Kidney (tissue), 14 donors: ENCODE measurements around the gene TMEM86B. TPM values are rescaled to one million over a fixed set of nuclear protein-coding genes. Genes with fewer than 3 reads are reported as not detected.

ENCODE experiments used
- DNase-seq, 5 donors: peaks; one replicate each; pipeline ENCODE4 v3.0.0-alpha.2; 2013 to 2020
- FAIRE-seq: peaks from 2 replicates; lab custom pipeline; 2012; peaks lifted over from hg19 to GRCh38; lab: Jason Lieb, UNC
- H3K27ac ChIP-seq, 2 donors: one replicate each; pipeline ENCODE4 v1.7.0; 2013; ENCODE audit warnings: low read depth in 2 of 2, low read length in 2 of 2, inconsistent platforms in 1 of 2
- H3K27me3 ChIP-seq: one replicate; pipeline ENCODE4 v1.7.1; 2013; ENCODE audit warnings: low read length, inconsistent platforms; ENCODE audit not compliant: control insufficient read depth, insufficient read depth
- H3K36me3 ChIP-seq, 3 donors: one replicate each; pipeline versions ENCODE4 v1.7.0 to v1.7.1; 2013; ENCODE audit warnings: low read length in 3 of 3, control low read depth in 1 of 3, inconsistent platforms in 1 of 3; ENCODE audit not compliant: insufficient read depth in 3 of 3, control insufficient read depth in 2 of 3
- H3K4me1 ChIP-seq, 3 donors: one replicate each; pipeline versions ENCODE4 v1.7.0 to v1.7.1; 2013; ENCODE audit warnings: low read length in 3 of 3, inconsistent platforms in 1 of 3, low read depth in 1 of 3; ENCODE audit not compliant: control insufficient read depth in 2 of 3, insufficient read depth in 2 of 3
- H3K4me3 ChIP-seq, 3 donors: one replicate each; pipeline versions ENCODE4 v1.7.0 to v1.8.1; 2013; ENCODE audit warnings: low read length in 3 of 3, control low read depth in 1 of 3, inconsistent platforms in 1 of 3
- H3K9ac ChIP-seq, 3 donors: one replicate each; pipeline versions ENCODE4 v1.7.0 to v1.7.1; 2013; ENCODE audit warnings: low read length in 3 of 3, control low read depth in 1 of 3, inconsistent platforms in 1 of 3
- H3K9me3 ChIP-seq, 3 donors: one replicate each; pipeline versions ENCODE4 v1.7.0 to v1.7.1; 2013; ENCODE audit warnings: low read length in 3 of 3, control low read depth in 1 of 3, inconsistent platforms in 1 of 3; ENCODE audit not compliant: control insufficient read depth in 2 of 3, insufficient read depth in 1 of 3
- CTCF ChIP-seq: IDR thresholded peaks from 3 replicates; pipeline ENCODE4 v1.5.1; 2012; ENCODE audit warnings: mild to moderate bottlenecking, moderate library complexity, borderline replicate concordance; ENCODE audit not compliant: insufficient read depth; ENCODE audit errors: extremely low read depth
- intact Hi-C: fragments of 100-400 bp; cut with DNase I; formaldehyde crosslinking; loops from one replicate; pipeline ENCODE4 v1.11.1; 2022
- polyA plus RNA-seq: library from polyadenylated mRNA; stranded (reverse); fragments of 350-450 nt; fragmentation: Illumina TruSeq; extraction: RNeasy Lipid Tissue Mini Kit (QIAGEN cat#74804); gene quantifications from one replicate; pipeline ENCODE4 v1.2.3, GENCODE V29; 2014; ENCODE audit warnings: low read depth, low replicate concordance; ENCODE audit not compliant: insufficient read depth
- total RNA-seq: library from RNA; stranded (reverse); fragmentation: NEBNext Ultra II Directional; extraction: Animal tissue kit (Norgen Biotek cat#: 25700); gene quantifications from one replicate; pipeline ENCODE4 v1.2.1, GENCODE V29; 2021
- donor health status: control.
- donor health status: control.
- donor health status: control.
- donor health status: control.
- donor health status: control.
- donor health status: DM: yes; HTN: yes; CAD: no.
- donor health status: Normal renal cell carcinoma (clear cell type).

The TMEM86B gene
- total and polyA plus RNA-seq, 2 donors from 2014 or later: 3.3 to 4.6 TPM

DNA sequence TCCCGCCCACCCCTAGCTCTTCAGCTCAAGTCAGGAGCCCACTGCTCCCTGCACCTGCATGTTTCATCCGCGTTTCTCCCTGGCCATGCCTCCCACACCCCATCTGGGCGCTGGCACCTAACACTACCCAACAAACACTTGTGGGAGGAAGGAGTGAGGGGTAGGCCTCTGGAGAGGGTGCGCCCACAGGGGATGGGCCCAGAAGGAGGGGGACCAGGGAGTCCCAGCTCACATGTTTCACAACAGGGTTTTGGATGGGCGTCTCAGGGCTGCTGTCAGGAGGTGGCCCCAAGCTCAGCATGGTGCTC lies 12.1 kb upstream of the TMEM86B start:
- no peak for TF ChIP-seq CTCF
- Histone ChIP-seq H3K36me3 (peaks cover 5 to 69% (median 49%) of the 10 kb centered on the region in 3 donors), H3K27me3 (no peaks in the 10 kb centered on the region), H3K9ac (no peak overlapping the region), H3K4me1 (no peaks in the 10 kb centered on the region), H3K9me3 (no peaks in the 10 kb centered on the region), H3K27ac (no peak overlapping the region), H3K4me3 (no peak overlapping the region)
- no peak for DNase-seq
- intact Hi-C loops: no loop called here
- no peak for FAIRE-seq

GRCh38 chr19:55239004-55239403 lies 10.4 kb upstream of the TMEM86B start:
- intact Hi-C loops: no loop called here
- H3K4me1 ChIP-seq: no peaks in the 10 kb centered on the region
- H3K9me3 ChIP-seq: no peaks in the 10 kb centered on the region
- H3K4me3 ChIP-seq: no peak overlapping the region
- DNase-seq: no peak
- H3K27ac ChIP-seq: no peak overlapping the region
- H3K27me3 ChIP-seq: no peaks in the 10 kb centered on the region
- FAIRE-seq: no peak
- H3K36me3 ChIP-seq: peaks cover 8 to 71% (median 45%) of the 10 kb centered on the region in 3 donors
- no peak for TF ChIP-seq CTCF
- no peak overlapping the region for H3K9ac ChIP-seq

DNA sequence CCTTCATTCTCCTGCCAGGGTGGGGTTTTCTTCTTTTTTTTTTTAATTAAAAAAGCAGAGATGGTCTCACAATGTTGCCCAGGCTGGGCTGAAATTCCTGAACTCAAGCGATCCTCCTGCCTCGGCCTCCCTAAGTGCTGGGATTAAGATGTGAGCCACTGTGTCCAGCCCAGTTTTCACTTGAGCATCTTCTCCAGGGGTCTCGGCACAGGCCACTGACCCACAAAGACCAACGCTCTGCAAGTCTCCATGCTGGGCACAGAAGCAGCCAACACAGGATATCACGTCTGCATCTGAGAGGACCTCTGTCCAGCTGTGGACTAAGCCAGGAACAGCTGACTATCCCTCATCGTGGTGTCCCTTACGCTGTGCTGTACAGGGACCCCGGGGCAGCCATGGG lies 9.5 kb upstream of the TMEM86B start:
- no peak for DNase-seq
- peaks cover 8 to 70% (median 41%) of the 10 kb centered on the region in 3 donors for H3K36me3 ChIP-seq
- intact Hi-C loops: no loop called here

More for the DNA sequence above, 9.5 kb upstream of the TMEM86B start:
- no peak for TF ChIP-seq CTCF
- no peak overlapping the region for H3K4me3 ChIP-seq
- no peaks in the 10 kb centered on the region for H3K27me3 ChIP-seq
- no peaks in the 10 kb centered on the region for H3K9me3 ChIP-seq
- no peaks in the 10 kb centered on the region for H3K4me1 ChIP-seq
- no peak for FAIRE-seq
- no peak overlapping the region for H3K27ac ChIP-seq
- H3K9ac ChIP-seq: no peak overlapping the region
